HEK293 (cell line): ENCODE results near the gene TRPM2.

Experiments used
- BCL11A ChIP-seq: fragments of 450-650 bp; formaldehyde crosslinking; IDR thresholded peaks from 2 replicates; pipeline ENCODE4 v1.5.1; 2016; ENCODE audit warnings: low read depth, missing biosample characterization, missing genetic modification characterization
- CTCF ChIP-seq: fragments of 450-650 bp; formaldehyde crosslinking; IDR thresholded peaks from 2 replicates; pipeline ENCODE4 v1.5.1; 2016; ENCODE audit warnings: missing biosample characterization, missing genetic modification characterization
- GLI4 ChIP-seq: fragments of 450-650 bp; formaldehyde crosslinking; IDR thresholded peaks from 2 replicates; pipeline ENCODE4 v1.5.1; 2016; ENCODE audit warnings: missing biosample characterization, missing genetic modification characterization
- KLF10 ChIP-seq: fragments of 450-650 bp; IDR thresholded peaks from 2 replicates; pipeline ENCODE4 v1.5.1; 2018; ENCODE audit warnings: missing biosample characterization, mild to moderate bottlenecking, missing genetic modification characterization
- PBX3 ChIP-seq: sonication (generic); formaldehyde crosslinking; IDR thresholded peaks from 2 replicates; pipeline ENCODE4 v1.8.1; 2022; ENCODE audit warnings: mild to moderate bottlenecking, moderate library complexity, missing genetic modification reagents
- PRDM2 ChIP-seq: fragments of 450-650 bp; formaldehyde crosslinking; IDR thresholded peaks from 2 replicates; pipeline ENCODE4 v1.5.1; 2016; ENCODE audit warnings: missing biosample characterization, missing genetic modification characterization, borderline replicate concordance
- PRDM6 ChIP-seq: fragments of 450-650 bp; formaldehyde crosslinking; IDR thresholded peaks from 2 replicates; pipeline ENCODE4 v1.5.1; 2017; ENCODE audit warnings: missing biosample characterization, missing genetic modification characterization
- TSHZ1 ChIP-seq: fragments of 450-650 bp; formaldehyde crosslinking; IDR thresholded peaks from 2 replicates; pipeline ENCODE4 v1.5.1; 2016; ENCODE audit warnings: missing biosample characterization, missing genetic modification characterization, borderline replicate concordance
- YY1 ChIP-seq: fragments of 450-650 bp; formaldehyde crosslinking; IDR thresholded peaks from 2 replicates; pipeline ENCODE4 v1.5.1; 2018; ENCODE audit warnings: missing biosample characterization, missing genetic modification characterization
- ZBTB17 ChIP-seq: fragments of 450-650 bp; formaldehyde crosslinking; IDR thresholded peaks from 2 replicates; pipeline ENCODE4 v1.5.1; 2016; ENCODE audit warnings: missing biosample characterization, missing genetic modification characterization
- ZNF112 ChIP-seq: fragments of 450-650 bp; formaldehyde crosslinking; IDR thresholded peaks from 2 replicates; pipeline ENCODE4 v1.5.0; 2017; ENCODE audit warnings: missing biosample characterization, missing genetic modification characterization
- ZNF202 ChIP-seq: fragments of 450-650 bp; formaldehyde crosslinking; IDR thresholded peaks from 2 replicates; pipeline ENCODE4 v1.5.1; 2016; ENCODE audit warnings: missing biosample characterization, missing genetic modification characterization, borderline replicate concordance
- ZNF341 ChIP-seq: fragments of 450-650 bp; formaldehyde crosslinking; IDR thresholded peaks from 2 replicates; pipeline ENCODE4; 2016; ENCODE audit warnings: low read depth, missing biosample characterization, missing genetic modification characterization
- ZNF354C ChIP-seq: fragments of 450-650 bp; formaldehyde crosslinking; IDR thresholded peaks from 2 replicates; pipeline ENCODE4 v1.5.1; 2016; ENCODE audit warnings: missing biosample characterization, missing genetic modification characterization, low read depth, borderline replicate concordance
- ZNF37A ChIP-seq: fragments of 450-650 bp; IDR thresholded peaks from 2 replicates; pipeline ENCODE4 v1.5.1; 2018; ENCODE audit warnings: missing biosample characterization, missing genetic modification characterization
- ZNF404 ChIP-seq: fragments of 450-650 bp; formaldehyde crosslinking; IDR thresholded peaks from 2 replicates; pipeline ENCODE4 v1.5.1; 2017; ENCODE audit warnings: missing biosample characterization, missing genetic modification characterization
- ZNF416 ChIP-seq: fragments of 450-650 bp; formaldehyde crosslinking; IDR thresholded peaks from 2 replicates; pipeline ENCODE4 v1.5.1; 2016; ENCODE audit warnings: missing biosample characterization, missing genetic modification characterization
- ZNF510 ChIP-seq: fragments of 450-650 bp; formaldehyde crosslinking; IDR thresholded peaks from 2 replicates; pipeline ENCODE4 v1.5.1; 2018; ENCODE audit warnings: mild to moderate bottlenecking, missing genetic modification characterization, missing biosample characterization; ENCODE audit not compliant: insufficient replicate concordance
- ZNF558 ChIP-seq: fragments of 450-650 bp; formaldehyde crosslinking; IDR thresholded peaks from 2 replicates; pipeline ENCODE4 v1.5.1; 2016; ENCODE audit warnings: missing biosample characterization, missing genetic modification characterization
- ZNF654 ChIP-seq: fragments of 450-650 bp; formaldehyde crosslinking; IDR thresholded peaks from 2 replicates; pipeline ENCODE4 v1.5.1; 2016; ENCODE audit warnings: low read depth, missing biosample characterization, missing genetic modification characterization
- ZNF660 ChIP-seq: fragments of 450-650 bp; IDR thresholded peaks from 2 replicates; pipeline ENCODE4 v1.5.1; 2018; ENCODE audit warnings: missing biosample characterization, mild to moderate bottlenecking, missing genetic modification characterization
- ZNF664 ChIP-seq: fragments of 450-650 bp; formaldehyde crosslinking; IDR thresholded peaks from 2 replicates; pipeline ENCODE4 v1.5.1; 2016; ENCODE audit warnings: missing biosample characterization, missing genetic modification characterization
- ZNF670 ChIP-seq: fragments of 450-650 bp; formaldehyde crosslinking; IDR thresholded peaks from 2 replicates; pipeline ENCODE4 v1.5.1; 2016; ENCODE audit warnings: missing biosample characterization, missing genetic modification characterization, low read depth
- ZSCAN23 ChIP-seq: fragments of 450-650 bp; formaldehyde crosslinking; IDR thresholded peaks from 2 replicates; pipeline ENCODE4 v1.5.1; 2016; ENCODE audit warnings: missing biosample characterization, missing genetic modification characterization

TRPM2 gene

GRCh38 chr21:44370027-44370735, 16.8 kb downstream of the TRPM2 start (continued):
- TF ChIP-seq CTCF (tag by site-specific recombination) (no peak), ZNF654 (tag by site-specific recombination) (no peak), ZSCAN23 (peak; percentile 52; the same call in 1 of the 2 replicates), KLF10 (tag by site-specific recombination) (no peak), ZNF510 (tag by site-specific recombination) (no peak), ZBTB17 (tag by site-specific recombination) (peak; percentile 94), YY1 (tag by site-specific recombination) (no peak), ZNF558 (tag by site-specific recombination) (no peak), ZNF670 (tag by site-specific recombination) (no peak), ZNF354C (no peak), BCL11A (no peak), ZNF664 (no peak), ZNF416 (tag by site-specific recombination) (no peak), PRDM2 (tag by site-specific recombination) (no peak), ZNF341 (tag by site-specific recombination) (no peak), ZNF202 (tag by site-specific recombination) (no peak), ZNF660 (tag by site-specific recombination) (no peak), ZNF37A (tag by site-specific recombination) (no peak), ZNF404 (no peak), PRDM6 (tag by site-specific recombination) (no peak), TSHZ1 (tag by site-specific recombination) (no peak), PBX3 (no peak), GLI4 (tag by site-specific recombination) (no peak), ZNF112 (tag by site-specific recombination) (no peak)
